Testis (tissue), 2 donors: ENCODE measurements around the gene TMEM54.

Experiments
- CTCF ChIP-seq, 3 experiments: fragments of 450-650 bp in 2 of 3; fragments of 200-600 bp in 1 of 3; sonication (generic) in 1 of 3; IDR thresholded peaks; one replicate each; pipeline ENCODE4 v1.5.1; 2016 to 2019; ENCODE audit warnings: antibody characterized with exemption in 3 of 3, mild to moderate bottlenecking in 2 of 3, moderate library complexity in 1 of 3
- POLR2A ChIP-seq: fragments of 450-650 bp; IDR thresholded peaks from one replicate; pipeline ENCODE4 v1.6.1; 2017; ENCODE audit warnings: antibody characterized with exemption, mild to moderate bottlenecking, moderate library complexity

GRCh38 chr1:32910319-32910718, 9.1 kb upstream of the TMEM54 start:
- TF ChIP-seq CTCF (IDR thresholded peaks at IDR 0.05) (no peak), POLR2A (no peak)
